HG02798 (cell line): Measurements from ENCODE around the gene PASK.

Experiments
- ATAC-seq: cut with Tn5 transposase; IDR thresholded peaks from one replicate; pipeline ENCODE4 v1.9.1; 2021; ENCODE audit warnings: mild to moderate bottlenecking; ENCODE audit not compliant: unreplicated experiment, poor library complexity

The PASK gene

DNA sequence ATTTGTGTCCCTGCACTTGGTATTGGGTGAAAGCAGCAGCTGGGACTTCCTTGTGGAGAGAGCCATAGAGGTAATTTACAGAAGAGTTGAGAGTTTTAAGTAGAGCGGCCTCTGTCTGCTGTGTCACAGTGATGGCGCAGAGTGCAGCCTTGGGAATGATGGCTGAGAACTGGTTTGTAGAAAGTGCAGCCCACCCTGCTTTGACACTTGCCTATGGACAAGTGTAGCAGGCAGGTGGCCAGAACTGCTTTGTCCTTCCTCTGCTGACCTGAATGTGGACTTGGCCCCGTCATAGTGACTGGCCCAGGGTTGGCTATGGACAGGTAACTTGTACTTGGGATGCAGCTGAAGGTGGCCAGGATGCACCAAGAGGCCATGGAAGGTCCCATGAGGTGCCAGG, 32.9 kb upstream of the PASK start:
- no peak for ATAC-seq

DNA sequence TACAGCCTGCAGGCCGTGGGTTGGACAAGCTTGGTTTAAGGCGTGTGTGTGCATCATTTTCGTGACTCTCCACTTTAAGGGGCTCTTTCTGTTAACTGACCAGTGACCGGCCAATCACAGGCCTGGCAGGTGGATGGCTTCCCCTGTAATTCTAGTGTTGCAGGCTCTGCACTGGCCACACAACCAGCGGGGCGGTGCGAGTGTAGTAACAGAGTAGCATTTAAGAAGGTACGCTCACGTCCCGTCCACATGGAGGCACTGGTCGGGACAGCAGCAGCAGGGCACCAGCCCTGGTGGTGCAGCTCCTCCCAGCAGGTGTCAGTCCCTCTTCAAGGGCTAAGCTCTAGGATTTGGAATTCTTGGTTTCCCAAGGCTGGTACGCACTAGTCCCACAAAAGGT, 31.2 kb upstream of the PASK start:
- ATAC-seq, result no peak

DNA sequence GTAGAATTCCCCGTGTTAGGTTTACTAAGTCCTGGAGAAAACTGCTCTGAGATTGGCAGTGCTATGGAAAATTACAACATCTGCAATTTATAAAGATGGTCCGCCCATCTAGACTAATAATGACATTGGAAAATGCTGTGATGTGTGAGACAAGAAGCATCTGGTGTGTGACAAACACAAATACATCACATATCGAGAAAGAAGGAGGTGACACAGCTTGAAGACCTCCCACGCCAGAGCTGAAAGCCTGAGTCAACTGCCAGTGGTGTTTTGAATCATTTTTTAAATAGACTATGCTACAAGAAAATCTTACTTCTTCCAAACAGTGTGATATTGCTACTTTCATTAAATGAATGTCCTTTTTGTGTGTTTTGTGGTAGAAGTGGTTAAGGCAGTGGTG, 30.6 kb upstream of the PASK start:
- ATAC-seq, result no peak

DNA sequence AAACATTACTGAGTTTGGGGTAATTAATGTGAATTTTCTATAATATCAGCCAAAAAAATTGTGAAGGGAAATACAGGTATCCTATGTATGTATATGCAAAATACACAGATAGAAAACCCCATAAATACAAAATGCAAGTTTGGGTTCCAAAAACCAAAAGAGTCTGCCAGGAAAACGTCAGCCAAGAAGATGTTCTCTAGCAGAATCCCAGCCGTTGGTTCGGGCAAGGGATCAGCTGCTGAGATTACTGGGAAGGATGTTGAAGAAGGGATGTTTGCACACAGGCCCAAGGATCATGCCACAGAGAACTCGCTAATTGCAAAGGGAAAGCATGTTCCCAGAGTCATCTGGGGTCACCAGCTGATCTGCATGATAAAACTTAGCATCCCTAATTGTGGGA, 29.7 kb upstream of the PASK start:
- ATAC-seq, result no peak

DNA sequence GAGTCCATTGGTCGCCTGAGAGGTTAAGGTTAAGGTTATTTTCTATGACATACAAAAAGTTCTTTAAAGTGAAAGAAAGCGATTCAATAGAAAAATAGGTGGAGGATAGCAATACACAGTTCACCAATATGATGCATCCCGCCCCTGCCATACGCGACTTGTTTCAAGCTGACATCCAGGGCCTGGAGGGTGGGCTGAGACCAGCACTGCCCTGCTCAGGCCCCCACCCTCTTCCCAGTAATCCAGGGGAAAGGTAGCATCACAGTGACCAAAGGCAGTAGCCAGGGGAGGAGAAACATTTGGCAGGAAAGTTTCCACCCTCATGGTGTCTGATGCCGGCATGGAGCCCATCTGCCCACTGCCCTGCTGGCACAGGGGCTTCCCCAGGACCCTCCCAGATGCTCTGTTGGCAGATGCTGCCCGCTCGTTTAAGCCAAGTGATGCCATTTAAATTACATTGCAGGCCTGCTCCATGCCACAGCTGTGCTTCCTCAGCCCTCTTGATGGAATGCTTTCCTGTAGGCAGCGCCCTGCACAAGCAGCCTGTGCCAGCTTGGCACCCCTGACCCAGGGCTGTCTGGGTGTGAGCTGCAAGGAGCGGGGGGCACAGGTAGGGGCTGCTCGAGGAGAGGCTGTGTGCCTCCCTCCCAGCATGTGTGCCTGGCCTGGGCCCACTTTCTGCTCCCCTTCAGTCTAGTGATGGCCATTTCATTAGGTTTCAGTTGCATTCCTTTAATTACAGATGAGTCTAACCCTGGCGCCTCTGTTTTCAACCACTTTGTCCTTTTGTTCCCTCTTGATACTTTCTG, 28.5 kb upstream of the PASK start:
- no peak for ATAC-seq

DNA sequence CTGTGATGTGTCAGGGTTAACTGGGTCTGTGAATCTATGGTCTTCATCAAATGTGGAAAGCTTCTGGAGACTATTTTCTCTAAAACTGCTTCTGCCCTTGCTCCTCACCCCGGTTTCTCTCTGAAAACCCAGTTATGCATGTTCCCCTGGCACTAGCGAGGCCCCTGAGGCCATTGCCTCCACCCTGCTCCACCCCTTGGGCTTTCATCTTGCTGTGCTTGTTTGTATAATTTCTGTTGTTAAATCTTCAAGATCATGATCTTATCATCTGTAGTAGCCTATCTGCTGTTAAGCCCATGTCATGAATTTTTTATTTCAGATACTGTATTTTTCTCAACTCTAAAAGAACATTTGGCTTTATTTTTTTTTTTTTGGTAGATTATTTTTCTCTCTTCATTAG, 24.3 kb upstream of the PASK start:
- ATAC-seq, result no peak

DNA sequence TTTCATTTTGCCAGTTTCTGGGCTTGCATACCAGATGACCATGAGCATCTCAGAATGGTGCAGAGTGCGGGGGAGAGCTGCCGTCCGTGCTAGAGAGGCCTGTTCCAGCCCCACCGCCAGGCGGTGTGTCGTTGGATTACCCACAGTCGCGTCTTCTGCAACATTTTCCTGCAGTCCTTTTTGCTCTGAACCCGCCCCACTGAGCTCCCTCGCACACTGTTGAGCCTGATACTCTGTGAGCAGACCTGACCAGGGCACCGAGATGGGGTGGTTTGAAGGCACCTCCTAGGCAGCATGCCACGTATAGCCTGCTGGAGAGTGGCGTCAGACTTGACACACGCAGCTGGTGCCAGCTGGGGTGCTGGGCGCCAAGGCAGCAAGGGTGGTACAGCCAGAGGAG, 19.1 kb upstream of the PASK start:
- ATAC-seq, result no peak

DNA sequence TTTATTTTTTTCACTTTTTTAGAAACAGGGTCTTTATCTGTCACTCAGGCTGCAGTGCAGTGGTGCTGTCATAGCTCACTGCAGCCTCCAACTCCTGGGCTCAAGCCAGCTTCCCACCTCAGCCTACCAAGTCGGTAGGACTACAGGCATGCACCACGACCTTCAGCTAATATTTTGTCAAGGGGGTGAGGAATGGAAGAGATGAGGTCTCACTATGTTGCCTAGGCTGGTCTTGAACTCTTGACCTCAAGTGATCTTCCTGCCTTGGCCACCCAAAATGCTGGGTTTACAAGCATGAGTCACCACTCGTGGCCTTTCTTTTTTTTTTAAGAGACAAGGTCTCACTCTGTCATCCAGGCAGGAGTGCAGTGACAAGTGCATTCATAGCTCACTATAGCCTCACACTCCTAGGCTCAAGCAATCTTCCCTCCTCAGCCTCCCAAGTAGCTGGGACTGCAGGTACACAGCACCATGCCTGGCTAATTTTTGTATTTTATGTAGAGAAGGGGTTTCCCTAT, 14.4 kb upstream of the PASK start:
- no peak for ATAC-seq

DNA sequence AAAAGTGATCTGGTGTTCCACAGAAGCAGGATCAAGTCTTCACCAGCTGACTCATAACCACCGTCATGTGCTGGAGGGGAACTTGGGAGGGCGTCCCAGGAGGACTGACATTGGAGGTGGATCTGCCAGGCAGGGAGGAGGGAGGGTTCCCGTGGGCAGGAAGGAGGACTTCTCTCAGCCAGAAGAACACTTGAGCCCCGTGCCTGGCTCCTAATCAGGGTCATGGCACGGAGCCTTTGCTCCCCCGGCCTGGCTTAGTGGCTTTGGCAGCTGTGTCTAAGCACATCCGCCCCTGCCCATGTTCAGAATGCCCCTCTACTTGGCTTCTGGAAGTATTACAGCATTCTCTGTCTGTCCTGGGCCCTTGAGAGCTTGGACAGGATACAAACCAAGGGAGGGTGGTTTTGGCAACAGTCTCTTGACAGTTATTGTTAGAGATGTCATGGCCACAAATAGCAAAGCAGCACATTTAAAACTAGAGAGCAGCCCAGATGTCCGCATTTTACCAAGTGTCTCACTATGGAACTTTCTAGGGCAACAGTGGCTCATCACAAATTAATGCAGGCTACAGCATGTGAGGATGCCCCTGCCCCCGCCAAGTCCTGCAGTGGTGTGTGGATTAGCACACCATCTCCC, 12.5 kb upstream of the PASK start:
- no peak for ATAC-seq

DNA sequence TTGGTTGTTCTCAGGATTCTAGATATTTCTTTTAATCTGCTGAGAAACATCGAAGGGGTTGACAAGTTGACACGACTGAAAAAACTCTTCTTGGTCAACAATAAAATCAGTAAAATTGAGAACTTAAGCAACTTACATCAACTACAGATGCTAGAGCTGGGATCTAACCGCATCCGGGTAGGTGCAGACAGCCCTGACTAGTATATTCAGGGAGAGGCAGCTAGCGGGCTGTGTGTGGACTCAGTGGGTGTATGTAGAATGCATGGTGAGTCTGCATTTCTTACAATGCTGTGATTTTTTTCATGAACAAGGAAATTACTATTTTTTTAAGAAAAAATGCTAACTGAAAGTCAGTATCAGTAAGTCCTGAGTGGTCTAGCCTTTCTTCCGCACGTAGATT, 11.0 kb upstream of the PASK start:
- no peak for ATAC-seq

DNA sequence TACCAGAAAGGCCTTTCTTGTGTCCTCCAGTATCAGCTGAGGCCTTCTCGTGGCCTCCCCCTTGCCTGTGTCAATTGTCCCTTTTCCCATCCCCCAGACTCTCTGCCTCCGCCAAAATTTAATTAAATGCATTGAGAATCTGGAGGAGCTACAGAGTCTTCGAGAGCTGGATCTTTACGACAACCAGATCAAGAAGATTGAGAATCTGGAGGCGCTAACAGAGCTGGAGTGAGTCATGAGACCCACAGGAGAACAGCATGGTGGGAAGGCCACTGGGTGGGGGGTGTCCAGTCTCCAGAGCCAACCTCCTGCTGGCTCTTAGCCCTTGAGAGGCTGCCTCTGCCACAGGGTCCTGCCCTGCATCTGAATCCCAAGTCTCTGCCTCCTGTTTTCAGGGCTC, 9.8 kb upstream of the PASK start:
- no peak for ATAC-seq

DNA sequence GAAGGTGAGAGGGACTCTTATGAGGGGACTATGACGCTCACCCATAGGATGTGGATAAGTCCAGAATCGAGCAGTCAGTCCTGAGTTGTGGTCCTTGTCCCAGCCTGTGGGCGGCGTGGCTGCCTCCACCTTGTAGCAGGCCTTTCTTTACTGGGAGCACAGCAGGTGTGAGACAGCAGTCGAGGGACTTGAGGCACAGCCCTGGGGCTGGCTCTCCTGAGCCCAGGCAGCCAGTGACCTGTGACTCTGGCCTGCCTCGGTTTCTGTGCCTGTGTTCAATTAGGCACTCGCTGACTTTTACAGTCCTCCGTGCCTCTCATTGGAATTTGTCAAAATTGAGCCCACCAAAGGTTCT, 9.3 kb upstream of the PASK start:
- ATAC-seq, result no peak

DNA sequence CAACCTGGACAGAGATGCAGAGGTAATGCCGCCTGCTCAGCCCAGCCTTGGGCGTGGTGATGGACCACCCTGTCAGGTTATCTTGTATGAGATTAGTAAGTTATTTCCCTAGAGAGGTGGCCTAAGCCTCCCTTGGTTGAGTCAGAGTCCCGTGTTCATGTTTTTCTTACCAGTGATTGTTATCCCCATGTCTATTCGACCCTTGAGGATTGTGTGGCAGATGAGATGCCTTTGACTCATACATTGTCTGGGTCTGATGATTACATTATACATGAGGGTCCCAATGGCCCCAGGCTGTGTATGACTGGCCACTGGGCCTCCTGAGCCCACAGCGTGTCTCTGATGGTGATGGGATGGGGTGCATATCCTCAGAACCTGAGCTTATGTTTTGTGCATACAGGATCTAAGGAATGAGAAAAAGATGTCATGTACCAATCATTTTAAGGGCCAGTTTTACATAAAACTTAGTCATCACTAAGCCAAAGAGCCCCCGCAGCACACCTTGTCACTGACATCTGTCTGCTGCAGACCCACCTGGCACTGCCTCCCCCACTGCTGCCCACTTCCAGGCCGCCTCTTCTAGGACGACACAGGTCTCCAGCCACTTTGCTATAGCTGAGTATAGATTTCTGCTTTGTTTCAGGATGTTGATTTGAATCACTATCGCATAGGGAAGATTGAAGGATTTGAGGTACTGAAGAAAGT, 8.7 kb upstream of the PASK start:
- ATAC-seq, result no peak

DNA sequence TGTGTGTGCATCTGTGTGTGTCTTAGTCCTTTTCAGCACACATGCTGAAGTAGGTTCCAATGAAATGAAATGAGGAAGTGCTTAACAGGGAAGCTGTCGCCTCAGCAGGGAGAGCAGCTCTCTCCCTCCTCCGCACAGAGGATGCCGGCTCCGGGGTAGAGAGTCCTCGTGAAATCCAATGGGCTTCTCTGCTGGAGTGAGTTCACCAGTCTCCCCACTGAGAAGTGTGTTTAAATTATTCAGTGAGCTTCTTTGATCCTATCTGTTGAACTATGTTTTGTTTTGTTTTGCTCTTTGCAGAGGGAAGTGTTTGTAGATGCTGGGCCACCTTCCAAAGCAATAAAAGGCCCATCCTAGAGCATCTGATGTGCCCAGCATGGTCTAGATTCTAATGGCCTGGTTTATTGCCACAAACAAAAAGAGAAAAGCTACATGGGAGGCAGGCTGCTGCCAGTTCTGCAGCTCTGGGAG, 7.7 kb upstream of the PASK start:
- no peak for ATAC-seq

DNA sequence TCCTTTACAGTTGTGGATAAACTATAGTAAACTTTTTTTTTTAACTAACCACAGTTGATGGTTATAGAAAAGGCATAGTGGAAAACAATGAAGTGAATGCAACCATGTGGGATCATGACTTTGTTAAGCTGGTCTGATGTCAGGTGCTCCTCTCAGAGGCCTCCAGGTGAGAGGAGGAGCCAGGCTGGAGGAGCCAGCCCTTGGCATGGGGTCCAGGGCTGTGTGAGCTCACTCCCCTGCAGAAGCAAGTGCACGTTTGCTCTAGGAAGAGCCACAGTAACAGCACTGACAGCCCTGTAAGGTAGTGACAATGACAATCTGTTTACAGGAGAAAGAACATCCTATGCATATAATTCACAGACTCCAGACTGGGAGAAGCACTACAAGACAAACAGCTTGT, 6.7 kb upstream of the PASK start:
- ATAC-seq, result no peak

DNA sequence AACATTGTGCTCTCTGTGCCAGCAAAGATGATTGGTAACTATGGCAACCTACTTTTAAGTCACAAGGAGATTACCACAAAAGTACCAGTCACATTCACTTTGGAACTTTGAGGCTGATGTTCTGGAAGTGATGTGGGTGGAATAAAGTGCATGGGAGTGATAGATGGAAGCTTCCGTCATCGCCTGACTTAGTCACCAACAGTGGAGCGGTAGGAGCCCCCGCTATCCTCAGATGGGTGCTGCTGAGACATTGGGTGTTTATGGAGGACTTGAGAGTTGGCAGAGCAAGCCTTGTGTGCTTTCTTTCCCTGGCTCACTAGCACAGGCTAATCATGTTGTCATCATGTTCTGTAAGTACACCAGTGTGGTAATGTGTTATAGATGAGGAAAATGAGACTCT, 5.6 kb upstream of the PASK start:
- ATAC-seq, result no peak

DNA sequence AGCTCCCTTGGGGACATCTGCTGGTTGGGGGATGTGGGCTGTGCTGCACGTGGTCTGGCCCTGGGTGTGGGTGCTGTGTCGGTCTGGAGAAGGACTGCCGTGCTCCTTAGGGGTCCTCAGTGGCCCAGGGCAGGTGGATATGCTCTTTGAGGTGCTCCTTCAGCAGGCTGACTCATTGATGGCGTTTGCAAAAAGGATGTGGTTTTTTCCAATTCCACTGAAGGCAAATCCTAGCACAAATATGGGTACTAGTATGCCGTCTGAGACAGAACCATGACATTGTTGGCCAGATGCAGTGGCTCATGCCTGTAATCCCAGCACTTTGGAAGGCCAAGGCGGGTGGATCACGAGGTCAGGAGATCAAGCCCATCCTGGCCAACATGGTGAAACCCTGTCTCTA, 4.3 kb upstream of the PASK start:
- ATAC-seq, result no peak

DNA sequence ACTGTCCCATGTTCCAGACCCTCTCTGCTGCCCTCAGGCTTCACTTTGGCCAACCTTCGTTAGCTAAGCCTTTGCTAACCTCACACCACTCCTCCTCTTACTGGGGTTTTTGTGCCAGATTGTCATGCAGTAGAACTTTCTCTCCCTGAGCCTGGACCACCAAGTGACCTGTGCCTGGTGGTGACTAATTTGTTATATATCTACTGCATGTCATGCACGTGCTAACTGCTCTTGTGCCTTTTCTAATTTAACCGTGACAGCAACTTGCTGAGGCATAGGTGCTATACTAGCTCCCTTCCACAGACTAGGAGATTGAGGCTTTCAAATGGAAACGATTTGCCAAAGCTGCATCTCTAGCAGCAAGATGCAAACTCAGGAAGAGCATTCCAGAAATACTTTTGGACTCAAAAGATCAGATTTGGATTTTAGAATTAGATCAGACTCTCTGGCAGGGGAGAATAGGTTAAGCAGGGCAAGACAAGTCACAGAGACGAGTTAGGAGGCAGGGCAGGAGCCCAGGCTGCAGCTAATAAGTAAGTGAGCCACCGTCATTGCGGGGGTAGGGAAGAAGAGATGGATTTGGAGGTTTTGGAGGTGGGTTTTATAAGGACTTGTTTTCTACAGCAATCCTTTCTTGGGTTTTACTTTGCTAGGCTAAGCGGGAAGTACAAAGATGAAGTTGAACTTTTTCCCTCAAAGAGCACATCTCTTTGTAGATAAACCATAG, 2.8 kb upstream of the PASK start:
- no peak for ATAC-seq

DNA sequence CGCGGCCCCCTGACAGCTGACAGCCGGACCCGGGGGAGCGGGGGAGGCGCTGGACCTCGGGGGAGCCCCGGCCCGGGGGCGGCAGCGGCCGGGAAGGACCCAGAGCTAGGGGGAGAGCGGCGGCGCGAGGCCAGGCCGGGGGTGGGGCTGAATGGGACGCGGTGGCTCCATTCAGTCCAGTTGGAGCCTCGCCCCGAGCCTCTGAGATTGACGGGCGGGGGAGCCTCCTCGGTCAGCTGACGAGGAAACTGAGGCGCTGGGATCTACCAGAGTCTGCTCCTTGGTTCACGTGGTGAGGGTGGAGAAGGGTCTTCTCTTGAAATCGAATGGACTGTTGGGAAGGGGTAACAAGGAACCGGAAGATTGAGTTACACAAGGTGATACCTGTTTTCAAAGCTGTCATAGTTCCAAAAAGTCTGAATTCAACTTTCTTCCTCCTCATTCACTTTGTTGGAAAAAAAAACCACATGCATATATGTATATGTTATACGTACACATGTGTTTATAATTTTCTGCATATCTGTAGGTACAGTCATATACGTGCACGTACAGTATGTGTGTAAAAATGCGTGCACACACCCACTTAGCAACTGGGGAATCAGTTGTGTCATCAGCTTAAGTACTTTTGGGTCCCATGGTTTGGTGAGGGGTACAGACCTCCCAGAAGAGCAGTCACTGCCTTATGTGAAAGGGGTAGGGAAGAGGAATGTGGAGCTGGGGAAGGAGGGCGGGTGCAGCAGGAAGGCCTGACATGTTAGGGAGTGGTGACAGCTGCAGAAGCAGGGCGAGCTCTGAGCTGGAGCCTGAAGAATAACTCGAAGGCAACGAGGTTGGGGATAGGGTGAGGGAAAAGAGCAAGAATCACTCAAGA, 1.6 kb upstream of the PASK start:
- no peak for ATAC-seq
